ENCODE results near the gene RDH12.
A peak's percentile ranks its signal among the peaks of the same experiment; 100 is the strongest.
"Not testable (repeated sequence)": the region's sequence is repeated elsewhere in the genome, so short reads cannot be mapped to it uniquely, and the experiment has no call there.

Gene RDH12

DNA sequence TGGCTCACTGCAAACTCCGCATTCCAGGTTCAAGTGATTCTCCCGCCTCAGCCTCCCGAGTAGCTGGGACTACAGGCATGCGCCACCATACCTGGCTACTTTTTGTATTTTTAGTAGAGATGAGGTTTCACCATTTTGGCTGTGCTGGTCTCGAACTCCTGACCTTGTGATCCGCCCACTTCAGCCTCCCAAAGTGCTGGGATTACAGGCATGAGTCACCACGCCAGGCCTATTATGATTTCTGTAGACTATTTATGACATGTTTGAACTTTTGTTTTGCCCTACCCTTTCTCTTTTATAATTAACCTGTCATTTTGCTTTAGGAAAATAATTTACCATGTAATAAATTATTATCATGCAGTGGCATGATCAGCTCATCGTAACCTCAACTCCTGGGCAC is at the start of gene RDH12:
TSS of gene RDH12 (plus strand) at position 395 of the 400 bp plus-strand sequence. CDS start 20,757 bp downstream, outside the sequence.
- not testable (repeated sequence) for DNase-seq (ENCODE audit: low read depth); H3K4me3 ChIP-seq (ENCODE audit: low read length)

DNA sequence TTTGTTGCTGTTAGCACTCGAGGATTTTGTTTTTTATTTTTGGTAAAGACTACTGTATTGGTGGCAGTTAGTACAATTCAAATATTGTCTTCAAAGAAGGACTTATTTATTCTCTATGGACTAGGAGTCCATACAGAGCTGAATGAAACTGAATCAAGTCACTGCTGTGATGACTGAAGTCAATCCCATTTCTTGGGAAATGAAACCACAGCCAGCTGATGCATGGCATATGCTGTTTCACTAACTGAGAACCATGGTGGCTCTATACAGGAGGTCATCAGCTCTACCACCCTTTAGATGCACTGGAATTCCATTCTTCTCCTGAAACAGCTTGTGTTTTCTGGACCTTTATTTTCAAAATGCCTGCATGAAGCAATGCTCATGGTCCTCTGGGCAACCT is 49.5 kb upstream of the RDH12 start:
- TF ChIP-seq, protein P1, sequence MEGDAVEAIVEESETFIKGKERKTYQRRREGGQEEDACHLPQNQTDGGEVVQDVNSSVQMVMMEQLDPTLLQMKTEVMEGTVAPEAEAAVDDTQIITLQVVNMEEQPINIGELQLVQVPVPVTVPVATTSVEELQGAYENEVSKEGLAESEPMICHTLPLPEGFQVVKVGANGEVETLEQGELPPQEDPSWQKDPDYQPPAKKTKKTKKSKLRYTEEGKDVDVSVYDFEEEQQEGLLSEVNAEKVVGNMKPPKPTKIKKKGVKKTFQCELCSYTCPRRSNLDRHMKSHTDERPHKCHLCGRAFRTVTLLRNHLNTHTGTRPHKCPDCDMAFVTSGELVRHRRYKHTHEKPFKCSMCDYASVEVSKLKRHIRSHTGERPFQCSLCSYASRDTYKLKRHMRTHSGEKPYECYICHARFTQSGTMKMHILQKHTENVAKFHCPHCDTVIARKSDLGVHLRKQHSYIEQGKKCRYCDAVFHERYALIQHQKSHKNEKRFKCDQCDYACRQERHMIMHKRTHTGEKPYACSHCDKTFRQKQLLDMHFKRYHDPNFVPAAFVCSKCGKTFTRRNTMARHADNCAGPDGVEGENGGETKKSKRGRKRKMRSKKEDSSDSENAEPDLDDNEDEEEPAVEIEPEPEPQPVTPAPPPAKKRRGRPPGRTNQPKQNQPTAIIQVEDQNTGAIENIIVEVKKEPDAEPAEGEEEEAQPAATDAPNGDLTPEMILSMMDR (IDR thresholded peaks at IDR 0.05; ENCODE audit: insufficient read depth, low read depth, low read length, missing control alignments), result no peak
- no peak overlapping the region for H3K4me3 ChIP-seq (ENCODE audit: low read length)
- DNase-seq (ENCODE audit: low read depth), result no peak

DNA sequence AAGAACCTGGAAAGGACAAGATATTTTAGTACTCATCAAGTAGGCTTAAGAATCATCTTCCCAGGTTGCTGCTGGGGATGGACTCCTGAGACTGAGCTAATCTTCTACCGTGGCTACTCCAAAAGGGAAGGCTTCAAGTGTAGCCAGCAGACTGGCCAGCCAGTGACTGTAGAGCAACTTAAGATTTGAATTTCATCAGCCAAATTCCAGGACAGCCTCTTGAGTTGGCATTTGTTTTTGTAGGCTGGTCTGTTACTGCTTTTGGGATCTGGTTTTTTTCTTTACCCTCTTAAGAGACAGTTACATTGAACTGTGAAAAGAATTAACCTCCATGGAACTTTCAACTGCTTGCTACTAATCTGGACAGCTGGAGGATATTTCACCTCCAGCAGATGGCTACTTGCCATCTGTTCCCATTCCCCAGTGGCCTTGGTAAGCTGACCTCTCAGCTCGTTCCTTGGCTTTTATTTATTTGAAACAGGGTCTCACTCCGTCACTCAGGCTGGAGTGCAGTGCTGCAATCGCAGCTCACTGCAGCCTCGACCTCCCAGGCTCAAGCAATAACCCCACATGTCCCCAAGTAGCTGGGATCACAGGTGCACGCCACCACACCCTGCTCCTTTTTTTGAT is 47.9 kb upstream of the RDH12 start:
- no peak for DNase-seq (ENCODE audit: low read depth)
- no peak overlapping the region for H3K4me3 ChIP-seq (ENCODE audit: low read length)
- TF ChIP-seq, protein P1 (IDR thresholded peaks at IDR 0.05; ENCODE audit: insufficient read depth, low read depth, low read length, missing control alignments), result no peak

DNA sequence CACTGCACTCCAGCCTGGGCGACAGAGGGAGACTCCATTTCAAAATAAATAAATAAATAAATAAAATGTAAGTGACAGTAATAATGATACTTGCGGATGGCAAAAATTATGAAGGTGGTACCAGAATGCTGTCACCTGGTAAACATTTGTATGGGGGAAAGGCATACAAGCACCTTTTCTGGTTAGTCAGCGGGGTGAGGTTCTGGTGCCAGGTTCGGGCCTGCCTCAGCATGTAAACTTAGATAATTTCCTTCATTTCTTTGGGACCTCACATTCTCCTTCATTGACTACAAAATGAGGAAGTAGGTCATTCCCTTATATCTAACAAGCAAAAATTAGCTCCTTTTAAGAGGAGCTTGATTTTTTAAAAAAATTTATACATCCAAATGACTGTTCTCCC is 38.1 kb upstream of the RDH12 start:
- no peak overlapping the region for H3K4me3 ChIP-seq (ENCODE audit: low read length)
- peak; percentile 95 for DNase-seq (ENCODE audit: low read depth)
- TF ChIP-seq, protein P1 (IDR thresholded peaks at IDR 0.05; ENCODE audit: insufficient read depth, low read depth, low read length, missing control alignments), result no peak

DNA sequence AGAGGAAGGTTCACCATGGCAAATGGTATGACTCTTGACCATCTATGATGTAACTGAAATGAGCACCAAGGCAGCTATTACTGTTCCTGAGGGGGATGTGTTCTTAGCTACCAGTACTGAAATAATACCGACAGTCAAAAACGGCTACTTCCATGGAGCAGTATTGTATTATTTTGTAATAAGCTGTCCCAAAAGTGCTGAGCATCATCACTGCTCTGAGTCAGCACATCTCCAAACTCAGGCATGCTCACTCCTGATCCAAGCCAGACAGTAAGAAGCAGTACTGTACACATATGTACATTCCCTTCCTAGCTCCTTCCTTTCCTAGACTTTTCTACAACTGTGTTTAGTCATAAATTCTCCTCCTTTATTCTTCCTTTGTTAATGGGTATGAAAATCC is 35.8 kb upstream of the RDH12 start:
- TF ChIP-seq, protein P1 (IDR thresholded peaks at IDR 0.05; ENCODE audit: insufficient read depth, low read depth, low read length, missing control alignments), result no peak
- no peak overlapping the region for H3K4me3 ChIP-seq (ENCODE audit: low read length)
- DNase-seq (ENCODE audit: low read depth), result peak; percentile 60

DNA sequence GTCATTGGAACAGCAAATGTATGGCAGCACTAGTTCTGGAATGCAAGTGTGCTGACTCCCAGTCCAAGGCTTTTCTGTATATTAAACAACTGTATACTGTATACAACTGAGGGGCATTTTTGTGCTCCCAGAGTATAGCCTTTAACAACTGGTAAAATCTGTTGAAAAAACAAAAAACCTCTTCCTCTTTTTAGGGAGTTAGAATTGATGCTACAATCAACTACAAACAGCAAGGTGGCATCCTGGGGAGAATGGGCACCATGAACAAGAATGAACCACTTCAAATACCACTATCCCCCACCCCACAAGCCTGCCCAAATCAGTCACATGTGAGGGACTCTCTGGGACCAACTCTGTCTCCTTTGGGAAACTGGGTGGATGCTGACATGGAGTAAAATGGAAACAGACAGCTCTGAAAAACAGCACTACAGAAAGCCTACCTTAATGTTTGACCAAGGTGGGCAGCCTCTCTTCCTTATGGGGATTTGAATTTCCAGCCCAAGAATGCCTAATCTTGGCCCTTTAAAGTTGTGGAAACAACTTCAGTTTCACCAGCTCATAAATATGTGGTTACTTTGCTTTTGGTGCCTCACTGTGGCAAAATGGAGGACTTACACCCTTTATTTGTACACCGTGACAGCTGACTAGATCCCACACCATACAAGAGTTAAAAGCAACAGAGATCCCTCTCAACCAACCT is 34.8 kb upstream of the RDH12 start:
- no peak overlapping the region for H3K4me3 ChIP-seq (ENCODE audit: low read length)
- TF ChIP-seq, protein P1 (IDR thresholded peaks at IDR 0.05; ENCODE audit: insufficient read depth, low read depth, low read length, missing control alignments), result peak; percentile 70
- DNase-seq (ENCODE audit: low read depth), result peak; percentile 76

DNA sequence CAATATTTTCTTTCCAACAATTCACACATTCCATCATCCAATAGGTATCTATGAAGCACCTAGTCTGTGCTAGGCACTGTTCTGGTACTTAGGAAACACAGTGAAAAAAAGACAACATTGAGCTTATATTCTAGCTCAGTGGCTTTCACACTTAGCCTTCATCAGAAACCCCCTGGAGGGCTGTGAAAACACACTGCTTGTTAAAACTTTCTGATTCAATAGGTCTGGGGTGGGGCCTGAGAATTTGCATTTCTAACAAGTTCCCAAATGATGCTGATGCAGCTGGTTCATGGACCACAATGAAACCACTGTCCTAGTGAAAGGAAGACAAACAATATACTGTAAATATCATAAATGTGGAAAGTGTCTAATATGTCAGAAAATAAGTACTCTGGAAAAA is 33.1 kb upstream of the RDH12 start:
- H3K4me3 ChIP-seq (ENCODE audit: low read length), result no peak overlapping the region
- no peak for DNase-seq (ENCODE audit: low read depth)
- TF ChIP-seq, protein P1 (IDR thresholded peaks at IDR 0.05; ENCODE audit: insufficient read depth, low read depth, low read length, missing control alignments), result no peak
